Loucy (cell line): ENCODE data around the gene CST9.

Source experiments
- H2AFZ ChIP-seq: fragments of 200-600 bp; sonication (generic); 2 replicates; pipeline ENCODE4 v1.6.0; 2016; ENCODE audit warnings: antibody characterized with exemption, mild to moderate bottlenecking, low read length, moderate library complexity
- H3F3A ChIP-seq: fragments of 200-600 bp; 2 replicates; pipeline ENCODE4 v1.6.0; 2016; ENCODE audit warnings: antibody characterized with exemption, low read depth, mild to moderate bottlenecking
- H3K27me3 ChIP-seq: fragments of 200-600 bp; sonication (generic); 2 replicates; pipeline ENCODE4 v1.6.1; 2014; ENCODE audit warnings: low read length, mild to moderate bottlenecking; ENCODE audit not compliant: insufficient read depth, poor library complexity, severe bottlenecking
- H3K36me3 ChIP-seq: fragments of 200-600 bp; sonication (generic); 2 replicates; pipeline ENCODE4 v1.6.1; 2016; ENCODE audit warnings: low read length; ENCODE audit not compliant: insufficient read depth
- H3K4me1 ChIP-seq: fragments of 200-600 bp; sonication (generic); 2 replicates; pipeline ENCODE4 v1.5.1; 2014; ENCODE audit warnings: low read length, mild to moderate bottlenecking; ENCODE audit not compliant: insufficient read depth, poor library complexity, severe bottlenecking
- H3K4me2 ChIP-seq: fragments of 200-600 bp; sonication (generic); 2 replicates; pipeline ENCODE4 v1.6.0; 2014; ENCODE audit warnings: antibody characterized with exemption, low read length, low read depth, mild to moderate bottlenecking; ENCODE audit not compliant: poor library complexity, severe bottlenecking
- H3K4me3 ChIP-seq: fragments of 200-600 bp; sonication (generic); 2 replicates; pipeline ENCODE4 v1.5.1; 2014; ENCODE audit warnings: low read length, mild to moderate bottlenecking, mixed read lengths; ENCODE audit not compliant: poor library complexity, severe bottlenecking
- H3K79me2 ChIP-seq: fragments of 200-600 bp; sonication (generic); 2 replicates; pipeline ENCODE4 v1.6.1; 2014; ENCODE audit warnings: low read length; ENCODE audit not compliant: insufficient read depth
- H3K9ac ChIP-seq: fragments of 200-600 bp; sonication (generic); 2 replicates; pipeline ENCODE4 v1.6.0; 2014; ENCODE audit warnings: mild to moderate bottlenecking, low read depth, low read length, moderate library complexity; ENCODE audit not compliant: poor library complexity, severe bottlenecking
- H3K9me2 ChIP-seq: fragments of 200-600 bp; sonication (generic); replicated peaks from 2 replicates; pipeline ENCODE4 v1.6.1; 2016; ENCODE audit warnings: low read depth, low read length, mixed read lengths
- H3K9me3 ChIP-seq: fragments of 200-600 bp; sonication (generic); 2 replicates; pipeline ENCODE4 v1.6.1; 2014; ENCODE audit warnings: mild to moderate bottlenecking, antibody characterized with exemption, low read length, low read depth; ENCODE audit not compliant: insufficient read depth
- H4K20me1 ChIP-seq: fragments of 200-600 bp; sonication (generic); 2 replicates; pipeline ENCODE4 v1.6.0; 2014; ENCODE audit warnings: antibody characterized with exemption, low read length, mild to moderate bottlenecking; ENCODE audit not compliant: insufficient read depth, poor library complexity, severe bottlenecking
- EZH2phosphoT487 ChIP-seq: fragments of 200-600 bp; IDR thresholded peaks from 2 replicates; pipeline ENCODE4 v1.6.1; 2018; ENCODE audit warnings: antibody characterized with exemption, mild to moderate bottlenecking, moderate library complexity, borderline replicate concordance
- TF ChIP-seq, protein P1 (sequence below): fragments of 200-600 bp; sonication (generic); conservative IDR thresholded peaks from 2 replicates; pipeline ENCODE4 v1.5.1; 2014; ENCODE audit warnings: mild to moderate bottlenecking, antibody characterized with exemption, low read length

CST9 gene

GRCh38 chr20:23569570-23569969 lies 36.1 kb downstream of the CST9 start:
- Histone ChIP-seq H3K9me3 (no peaks in the 10 kb centered on the region), H3K27me3 (no peaks in the 10 kb centered on the region), H3K9ac (no peak overlapping the region), H3K79me2 (no peaks in the 10 kb centered on the region), H2AFZ (no peak overlapping the region), H3K4me3 (no peak overlapping the region), H3F3A (no peaks in the 10 kb centered on the region), H4K20me1 (no peaks in the 10 kb centered on the region), H3K36me3 (no peaks in the 10 kb centered on the region), H3K4me1 (no peaks in the 10 kb centered on the region), H3K9me2 (no peaks in the 10 kb centered on the region), H3K4me2 (no peak overlapping the region)
- no peak for TF ChIP-seq EZH2phosphoT487
- TF ChIP-seq, protein P1, sequence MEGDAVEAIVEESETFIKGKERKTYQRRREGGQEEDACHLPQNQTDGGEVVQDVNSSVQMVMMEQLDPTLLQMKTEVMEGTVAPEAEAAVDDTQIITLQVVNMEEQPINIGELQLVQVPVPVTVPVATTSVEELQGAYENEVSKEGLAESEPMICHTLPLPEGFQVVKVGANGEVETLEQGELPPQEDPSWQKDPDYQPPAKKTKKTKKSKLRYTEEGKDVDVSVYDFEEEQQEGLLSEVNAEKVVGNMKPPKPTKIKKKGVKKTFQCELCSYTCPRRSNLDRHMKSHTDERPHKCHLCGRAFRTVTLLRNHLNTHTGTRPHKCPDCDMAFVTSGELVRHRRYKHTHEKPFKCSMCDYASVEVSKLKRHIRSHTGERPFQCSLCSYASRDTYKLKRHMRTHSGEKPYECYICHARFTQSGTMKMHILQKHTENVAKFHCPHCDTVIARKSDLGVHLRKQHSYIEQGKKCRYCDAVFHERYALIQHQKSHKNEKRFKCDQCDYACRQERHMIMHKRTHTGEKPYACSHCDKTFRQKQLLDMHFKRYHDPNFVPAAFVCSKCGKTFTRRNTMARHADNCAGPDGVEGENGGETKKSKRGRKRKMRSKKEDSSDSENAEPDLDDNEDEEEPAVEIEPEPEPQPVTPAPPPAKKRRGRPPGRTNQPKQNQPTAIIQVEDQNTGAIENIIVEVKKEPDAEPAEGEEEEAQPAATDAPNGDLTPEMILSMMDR = no peak

- Histone ChIP-seq H3K4me3 (no peak overlapping the region), H3K27me3 (no peaks in the 10 kb centered on the region), H3F3A (no peaks in the 10 kb centered on the region), H2AFZ (no peak overlapping the region), H3K9me2 (no peaks in the 10 kb centered on the region), H3K4me1 (no peaks in the 10 kb centered on the region), H3K4me2 (no peak overlapping the region), H3K36me3 (no peaks in the 10 kb centered on the region), H4K20me1 (no peaks in the 10 kb centered on the region), H3K79me2 (no peaks in the 10 kb centered on the region), H3K9ac (no peak overlapping the region), H3K9me3 (no peaks in the 10 kb centered on the region)
- TF ChIP-seq EZH2phosphoT487 = no peak
- TF ChIP-seq, protein P1 = no peak
Observed at GRCh38 chr20:23568971-23569330, 36.8 kb downstream of the CST9 start.

GRCh38 chr20:23568320-23568970 lies 37.3 kb downstream of the CST9 start, which contains the start of gene CST9L:
Gene CST9L, minus strand, starts transcription at chr20:23568484. Its CDS starts 34 bp downstream, at chr20:23568450.
- no peak within 1 kb of the TSS for H3K9ac ChIP-seq
- no peaks in the 10 kb centered on the region for H3K4me1 ChIP-seq
- TF ChIP-seq, protein P1 = no peak
- TF ChIP-seq EZH2phosphoT487 = no peak
- H3K9me2 ChIP-seq = no peaks in the 10 kb centered on the region
- no peak within 1 kb of the TSS for H3K4me2 ChIP-seq
- H3K36me3 ChIP-seq = no peaks in the 10 kb centered on the region
- H3K27me3 ChIP-seq = no peaks in the 10 kb centered on the region
- H4K20me1 ChIP-seq = no peaks in the 10 kb centered on the region
- H3K9me3 ChIP-seq = no peaks in the 10 kb centered on the region
- no peaks in the 10 kb centered on the region for H3F3A ChIP-seq
- H3K79me2 ChIP-seq = no peaks in the 10 kb centered on the region
- H2AFZ ChIP-seq = no peak within 1 kb of the TSS
- no peak within 1 kb of the TSS for H3K4me3 ChIP-seq
